ENCODE results near the gene MARK3. TPM values are rescaled to one million over a fixed set of nuclear protein-coding genes. Genes with fewer than 3 reads are reported as not detected.
A peak's percentile ranks its signal among the peaks of the same experiment; 100 is the strongest.

MARK3 gene
- total and polyA plus RNA-seq, 2 of the 13 experiments (the other 11 are each of a cell fraction or from before 2014, with no cell fraction given): 47.7 to 56.6 TPM

DNA sequence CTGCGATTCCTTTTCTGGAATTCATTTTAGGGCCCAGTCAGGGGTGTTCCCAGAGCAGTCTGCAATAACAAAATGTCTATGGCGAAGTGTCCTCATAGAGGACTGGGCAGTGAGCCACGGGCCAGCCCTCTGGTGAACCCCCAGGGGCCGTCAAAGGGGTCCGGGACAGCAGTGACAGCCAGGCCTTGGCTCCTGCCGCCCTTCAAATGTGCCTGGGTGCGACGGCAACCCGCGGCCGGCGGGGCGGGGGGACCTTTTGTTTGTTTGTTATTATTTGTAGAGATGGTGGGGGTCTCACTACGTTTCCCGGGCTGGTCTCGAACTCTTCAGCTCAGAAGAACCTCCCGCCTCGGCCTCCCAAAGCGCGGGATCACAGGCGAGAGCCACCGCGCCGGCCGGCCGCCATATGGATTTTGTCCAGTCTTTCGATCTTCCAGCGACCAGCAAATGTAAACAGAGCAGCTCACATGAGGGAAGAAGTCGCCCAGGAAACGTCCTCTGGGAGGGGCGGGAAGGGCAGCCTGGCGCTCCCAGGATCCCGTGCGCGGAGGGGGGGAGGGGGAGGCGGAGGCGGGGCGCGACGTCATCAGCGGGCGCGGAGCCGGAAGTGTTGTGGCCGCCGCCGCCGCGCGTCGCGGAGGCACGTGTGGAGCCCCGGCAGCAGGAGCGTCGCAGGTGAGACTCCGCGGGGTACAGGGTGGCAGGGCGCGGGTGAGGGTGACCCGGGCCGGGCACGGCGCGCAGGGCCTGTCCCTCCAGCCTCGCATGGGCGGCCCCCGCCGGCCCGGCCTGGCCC lies 143.6 kb downstream of the MARK3 start, which contains the start of gene TRMT61A (continued):
- TF ChIP-seq NR2F6 (IDR thresholded peaks at IDR 0.05) (no peak), NR2F6 (CRISPR knock-in tag; IDR thresholded peaks at IDR 0.05) (peak; percentile 23; the same call in 1 of the 2 replicates), KDM3A (CRISPR knock-in tag; IDR thresholded peaks at IDR 0.05; ENCODE audit: low read depth) (no peak; the same call in 1 of the 2 replicates), FOXA3 (CRISPR knock-in tag; IDR thresholded peaks at IDR 0.05) (peak; percentile 87), ZNF770 (CRISPR knock-in tag; IDR thresholded peaks at IDR 0.05) (peak; percentile 96), TEAD2 (CRISPR knock-in tag; IDR thresholded peaks at IDR 0.05) (no peak), SAP130 (CRISPR knock-in tag; IDR thresholded peaks at IDR 0.05; ENCODE audit: low read depth) (peak; percentile 96), FOXK2 (IDR thresholded peaks at IDR 0.05) (peak; percentile 75; the same call in 1 of the 2 replicates), TGIF2 (CRISPR knock-in tag; IDR thresholded peaks at IDR 0.05) (peak; percentile 70), ASH2L (IDR thresholded peaks at IDR 0.05; ENCODE audit: insufficient read length, low read depth, low read length) (peak; percentile 65), MAF1 (CRISPR knock-in tag; IDR thresholded peaks at IDR 0.05; ENCODE audit: borderline replicate concordance) (peak; percentile 26; the same call in 1 of the 2 replicates), ZNF639 (CRISPR knock-in tag; conservative IDR thresholded peaks at IDR 0.05) (no peak), REXO4 (CRISPR knock-in tag; IDR thresholded peaks at IDR 0.05; ENCODE audit: borderline replicate concordance) (no peak), ZNF782 (CRISPR knock-in tag; IDR thresholded peaks at IDR 0.05; ENCODE audit: borderline replicate concordance) (no peak), ARHGAP35 (CRISPR knock-in tag; IDR thresholded peaks at IDR 0.05; ENCODE audit: borderline replicate concordance) (no peak)
- TF ChIP-seq, protein P1, sequence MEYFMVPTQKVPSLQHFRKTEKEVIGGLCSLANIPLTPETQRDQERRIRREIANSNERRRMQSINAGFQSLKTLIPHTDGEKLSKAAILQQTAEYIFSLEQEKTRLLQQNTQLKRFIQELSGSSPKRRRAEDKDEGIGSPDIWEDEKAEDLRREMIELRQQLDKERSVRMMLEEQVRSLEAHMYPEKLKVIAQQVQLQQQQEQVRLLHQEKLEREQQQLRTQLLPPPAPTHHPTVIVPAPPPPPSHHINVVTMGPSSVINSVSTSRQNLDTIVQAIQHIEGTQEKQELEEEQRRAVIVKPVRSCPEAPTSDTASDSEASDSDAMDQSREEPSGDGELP (IDR thresholded peaks at IDR 0.05; ENCODE audit: borderline replicate concordance, low read depth): peak; percentile 58; the same call in 1 of the 2 replicates
- TF ChIP-seq, protein P2, sequence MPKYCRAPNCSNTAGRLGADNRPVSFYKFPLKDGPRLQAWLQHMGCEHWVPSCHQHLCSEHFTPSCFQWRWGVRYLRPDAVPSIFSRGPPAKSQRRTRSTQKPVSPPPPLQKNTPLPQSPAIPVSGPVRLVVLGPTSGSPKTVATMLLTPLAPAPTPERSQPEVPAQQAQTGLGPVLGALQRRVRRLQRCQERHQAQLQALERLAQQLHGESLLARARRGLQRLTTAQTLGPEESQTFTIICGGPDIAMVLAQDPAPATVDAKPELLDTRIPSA (CRISPR knock-in tag; IDR thresholded peaks at IDR 0.05; ENCODE audit: borderline replicate concordance): no peak
- TF ChIP-seq, protein P3, sequence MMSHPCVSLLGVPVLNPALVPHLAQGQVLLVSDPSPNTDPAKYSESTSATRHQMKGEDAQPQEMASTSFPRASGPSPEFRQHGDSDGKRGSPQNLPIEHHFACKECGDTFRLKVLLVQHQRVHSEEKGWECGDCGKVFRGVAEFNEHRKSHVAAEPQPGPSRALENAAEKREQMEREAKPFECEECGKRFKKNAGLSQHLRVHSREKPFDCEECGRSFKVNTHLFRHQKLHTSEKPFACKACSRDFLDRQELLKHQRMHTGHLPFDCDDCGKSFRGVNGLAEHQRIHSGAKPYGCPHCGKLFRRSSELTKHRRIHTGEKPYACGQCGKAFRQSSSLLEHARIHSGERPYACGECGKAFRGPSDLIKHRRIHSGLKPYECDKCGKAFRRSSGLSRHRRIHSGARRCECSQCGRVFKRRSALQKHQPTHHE (CRISPR knock-in tag; IDR thresholded peaks at IDR 0.05; ENCODE audit: borderline replicate concordance): no peak
- TF ChIP-seq, protein P4, sequence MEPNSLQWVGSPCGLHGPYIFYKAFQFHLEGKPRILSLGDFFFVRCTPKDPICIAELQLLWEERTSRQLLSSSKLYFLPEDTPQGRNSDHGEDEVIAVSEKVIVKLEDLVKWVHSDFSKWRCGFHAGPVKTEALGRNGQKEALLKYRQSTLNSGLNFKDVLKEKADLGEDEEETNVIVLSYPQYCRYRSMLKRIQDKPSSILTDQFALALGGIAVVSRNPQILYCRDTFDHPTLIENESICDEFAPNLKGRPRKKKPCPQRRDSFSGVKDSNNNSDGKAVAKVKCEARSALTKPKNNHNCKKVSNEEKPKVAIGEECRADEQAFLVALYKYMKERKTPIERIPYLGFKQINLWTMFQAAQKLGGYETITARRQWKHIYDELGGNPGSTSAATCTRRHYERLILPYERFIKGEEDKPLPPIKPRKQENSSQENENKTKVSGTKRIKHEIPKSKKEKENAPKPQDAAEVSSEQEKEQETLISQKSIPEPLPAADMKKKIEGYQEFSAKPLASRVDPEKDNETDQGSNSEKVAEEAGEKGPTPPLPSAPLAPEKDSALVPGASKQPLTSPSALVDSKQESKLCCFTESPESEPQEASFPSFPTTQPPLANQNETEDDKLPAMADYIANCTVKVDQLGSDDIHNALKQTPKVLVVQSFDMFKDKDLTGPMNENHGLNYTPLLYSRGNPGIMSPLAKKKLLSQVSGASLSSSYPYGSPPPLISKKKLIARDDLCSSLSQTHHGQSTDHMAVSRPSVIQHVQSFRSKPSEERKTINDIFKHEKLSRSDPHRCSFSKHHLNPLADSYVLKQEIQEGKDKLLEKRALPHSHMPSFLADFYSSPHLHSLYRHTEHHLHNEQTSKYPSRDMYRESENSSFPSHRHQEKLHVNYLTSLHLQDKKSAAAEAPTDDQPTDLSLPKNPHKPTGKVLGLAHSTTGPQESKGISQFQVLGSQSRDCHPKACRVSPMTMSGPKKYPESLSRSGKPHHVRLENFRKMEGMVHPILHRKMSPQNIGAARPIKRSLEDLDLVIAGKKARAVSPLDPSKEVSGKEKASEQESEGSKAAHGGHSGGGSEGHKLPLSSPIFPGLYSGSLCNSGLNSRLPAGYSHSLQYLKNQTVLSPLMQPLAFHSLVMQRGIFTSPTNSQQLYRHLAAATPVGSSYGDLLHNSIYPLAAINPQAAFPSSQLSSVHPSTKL (CRISPR knock-in tag; IDR thresholded peaks at IDR 0.05): peak; percentile 25; the same call in 1 of the 2 replicates
